ENCODE results near the gene ELMO1. TPM values are rescaled to one million over a fixed set of nuclear protein-coding genes. Genes with fewer than 3 reads are reported as not detected.

Gene ELMO1
- total and polyA plus RNA-seq, 2 experiments from 2014 or later, result 9.6 to 10.8 TPM

GRCh38 chr7:37442268-37442667, 6.4 kb downstream of the ELMO1 start:
- no peak for TF ChIP-seq CTCF (IDR thresholded peaks at IDR 0.05; ENCODE audit: low read depth, low read length)
- peaks cover 11% of the 10 kb centered on the region for H3K4me1 ChIP-seq (ENCODE audit: low read depth)
- H3K36me3 ChIP-seq, result no peaks in the 10 kb centered on the region
- no peak for DNase-seq (ENCODE audit: low read depth in 1 of 2, low spot score in 1 of 2)
- no peak overlapping the region for H3K4me3 ChIP-seq
- no peaks in the 10 kb centered on the region for H3K27me3 ChIP-seq
- no peak overlapping the region for H3K27ac ChIP-seq
- no peaks in the 10 kb centered on the region for H3K9me3 ChIP-seq (ENCODE audit: low read depth)

GRCh38 chr7:37441816-37442215, 6.8 kb downstream of the ELMO1 start:
- H3K36me3 ChIP-seq, result no peaks in the 10 kb centered on the region
- DNase-seq (ENCODE audit: low read depth in 1 of 2, low spot score in 1 of 2), result no peak
- no peaks in the 10 kb centered on the region for H3K27me3 ChIP-seq
- peaks cover 11% of the 10 kb centered on the region for H3K4me1 ChIP-seq (ENCODE audit: low read depth)
- TF ChIP-seq CTCF (IDR thresholded peaks at IDR 0.05; ENCODE audit: low read depth, low read length), result no peak
- no peak overlapping the region for H3K27ac ChIP-seq
- H3K4me3 ChIP-seq, result no peak overlapping the region
- no peaks in the 10 kb centered on the region for H3K9me3 ChIP-seq (ENCODE audit: low read depth)

DNA sequence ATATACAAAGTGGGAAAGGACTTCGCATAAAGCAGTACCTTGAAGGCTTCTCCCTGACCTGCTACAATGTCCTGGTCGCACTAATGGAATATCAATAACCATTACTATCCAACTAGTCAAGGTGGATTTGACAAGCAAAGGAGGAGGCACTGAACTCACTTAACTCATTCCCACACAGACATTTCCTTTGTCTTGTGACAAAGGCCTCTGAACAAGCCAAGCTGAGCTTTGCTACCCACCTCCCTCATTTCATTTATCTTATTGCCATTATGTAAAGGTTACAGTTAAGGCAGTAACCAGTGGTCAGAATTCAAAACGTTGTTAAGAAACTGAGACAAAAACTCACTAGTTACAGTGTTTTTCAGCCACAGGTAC, 7.3 kb downstream of the ELMO1 start:
- no peak for TF ChIP-seq CTCF (IDR thresholded peaks at IDR 0.05; ENCODE audit: low read depth, low read length)
- no peak overlapping the region for H3K27ac ChIP-seq
- H3K9me3 ChIP-seq (ENCODE audit: low read depth), result no peaks in the 10 kb centered on the region
- no peaks in the 10 kb centered on the region for H3K36me3 ChIP-seq
- no peaks in the 10 kb centered on the region for H3K27me3 ChIP-seq
- H3K4me1 ChIP-seq (ENCODE audit: low read depth), result peaks cover 11% of the 10 kb centered on the region
- no peak overlapping the region for H3K4me3 ChIP-seq
- DNase-seq (ENCODE audit: low read depth in 1 of 2, low spot score in 1 of 2), result no peak

- no peak for TF ChIP-seq CTCF (IDR thresholded peaks at IDR 0.05; ENCODE audit: low read depth, low read length)
- H3K27ac ChIP-seq, result no peak overlapping the region
- no peak for DNase-seq (ENCODE audit: low read depth in 1 of 2, low spot score in 1 of 2)
Observed at GRCh38 chr7:37440738-37441385, 7.8 kb downstream of the ELMO1 start.

DNA sequence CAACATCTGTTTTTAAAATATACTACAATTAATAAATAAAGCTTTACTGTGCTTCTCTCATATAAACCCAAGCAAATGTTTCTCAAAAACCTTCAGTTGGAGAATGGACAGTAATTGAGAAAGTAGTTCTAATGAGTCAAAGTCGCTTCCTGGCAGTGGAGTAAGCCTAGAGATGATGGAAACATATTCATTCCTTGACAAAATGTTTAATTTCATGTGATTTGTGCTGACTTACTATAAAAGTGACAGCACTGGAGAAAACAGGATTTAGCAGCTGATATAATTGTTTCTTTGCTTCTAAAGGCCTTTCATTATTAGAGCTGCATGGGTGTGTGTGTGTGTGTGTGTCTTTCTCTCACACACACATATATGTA, 9.0 kb downstream of the ELMO1 start:
- H3K4me1 ChIP-seq (ENCODE audit: low read depth), result peaks cover 12% of the 10 kb centered on the region
- no peaks in the 10 kb centered on the region for H3K27me3 ChIP-seq
- TF ChIP-seq CTCF (IDR thresholded peaks at IDR 0.05; ENCODE audit: low read depth, low read length), result no peak
- H3K36me3 ChIP-seq, result no peaks in the 10 kb centered on the region
- H3K4me3 ChIP-seq, result no peak overlapping the region
- DNase-seq (ENCODE audit: low read depth in 1 of 2, low spot score in 1 of 2), result no peak
- no peaks in the 10 kb centered on the region for H3K9me3 ChIP-seq (ENCODE audit: low read depth)
- no peak overlapping the region for H3K27ac ChIP-seq

More at GRCh38 chr7:37440738-37441385, 7.8 kb downstream of the ELMO1 start:
- no peaks in the 10 kb centered on the region for H3K27me3 ChIP-seq
- H3K4me1 ChIP-seq (ENCODE audit: low read depth), result peaks cover 11% of the 10 kb centered on the region
- no peaks in the 10 kb centered on the region for H3K9me3 ChIP-seq (ENCODE audit: low read depth)
- H3K36me3 ChIP-seq, result no peaks in the 10 kb centered on the region
- no peak overlapping the region for H3K4me3 ChIP-seq
